Stomach (tissue), 4 donors: ENCODE measurements around the gene SURF6.

Experiments
- EP300 ChIP-seq: sonication (generic); formaldehyde crosslinking; IDR thresholded peaks from one replicate; pipeline ENCODE4 v1.6.1; 2017; ENCODE audit warnings: antibody characterized with exemption
- POLR2A ChIP-seq, 4 donors: fragments of 450-650 bp; IDR thresholded peaks; one replicate each; pipeline ENCODE4 v1.6.1; 2016; ENCODE audit warnings: antibody characterized with exemption in 4 of 4, control low read depth in 2 of 4, mild to moderate bottlenecking in 1 of 4, moderate library complexity in 1 of 4
- POLR2AphosphoS5 ChIP-seq, 3 donors: sonication (generic); formaldehyde crosslinking; IDR thresholded peaks; one replicate each; pipeline ENCODE4 v1.6.1; 2016; ENCODE audit warnings: antibody characterized with exemption in 3 of 3
- TF ChIP-seq, protein P1 (sequence below), 7 experiments: fragments of 450-650 bp in 4 of 7; fragments of 200-600 bp in 3 of 7; sonication (generic) in 3 of 7; IDR thresholded peaks; one replicate each; pipeline ENCODE4 v1.5.1; 2016 to 2019; ENCODE audit warnings: antibody characterized with exemption in 7 of 7, control low read depth in 2 of 7, mild to moderate bottlenecking in 1 of 7

DNA sequence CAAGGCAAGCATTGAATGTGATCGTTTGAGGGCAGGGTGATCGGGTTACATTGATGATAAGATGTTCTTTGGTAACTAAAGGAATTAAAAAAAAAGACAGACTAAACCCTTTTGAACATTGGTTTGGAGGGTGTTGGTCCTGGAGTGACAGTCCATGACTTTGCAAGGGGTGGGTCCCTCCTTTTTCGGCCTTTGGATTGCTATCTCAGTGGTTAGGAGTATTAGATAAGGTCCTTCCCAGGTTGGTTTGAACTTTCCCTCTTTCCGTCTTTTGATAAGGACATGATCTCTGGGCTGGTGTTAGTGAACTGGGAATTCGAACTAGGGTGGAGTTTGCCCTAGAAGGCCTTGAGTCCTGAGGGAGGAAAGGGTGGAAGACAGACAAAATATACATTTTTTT is 55.6 kb downstream of the SURF6 start:
- TF ChIP-seq, protein P1, sequence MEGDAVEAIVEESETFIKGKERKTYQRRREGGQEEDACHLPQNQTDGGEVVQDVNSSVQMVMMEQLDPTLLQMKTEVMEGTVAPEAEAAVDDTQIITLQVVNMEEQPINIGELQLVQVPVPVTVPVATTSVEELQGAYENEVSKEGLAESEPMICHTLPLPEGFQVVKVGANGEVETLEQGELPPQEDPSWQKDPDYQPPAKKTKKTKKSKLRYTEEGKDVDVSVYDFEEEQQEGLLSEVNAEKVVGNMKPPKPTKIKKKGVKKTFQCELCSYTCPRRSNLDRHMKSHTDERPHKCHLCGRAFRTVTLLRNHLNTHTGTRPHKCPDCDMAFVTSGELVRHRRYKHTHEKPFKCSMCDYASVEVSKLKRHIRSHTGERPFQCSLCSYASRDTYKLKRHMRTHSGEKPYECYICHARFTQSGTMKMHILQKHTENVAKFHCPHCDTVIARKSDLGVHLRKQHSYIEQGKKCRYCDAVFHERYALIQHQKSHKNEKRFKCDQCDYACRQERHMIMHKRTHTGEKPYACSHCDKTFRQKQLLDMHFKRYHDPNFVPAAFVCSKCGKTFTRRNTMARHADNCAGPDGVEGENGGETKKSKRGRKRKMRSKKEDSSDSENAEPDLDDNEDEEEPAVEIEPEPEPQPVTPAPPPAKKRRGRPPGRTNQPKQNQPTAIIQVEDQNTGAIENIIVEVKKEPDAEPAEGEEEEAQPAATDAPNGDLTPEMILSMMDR (IDR thresholded peaks at IDR 0.05), result no peak
- TF ChIP-seq EP300, result no peak
- no peak for TF ChIP-seq POLR2A (IDR thresholded peaks at IDR 0.05)
- no peak for TF ChIP-seq POLR2AphosphoS5 (IDR thresholded peaks at IDR 0.05)
